HCT116 (cell line): ENCODE data around the gene ACLY.

Experiments used
- CEBPB ChIP-seq: IDR thresholded peaks from 2 replicates; pipeline ENCODE4 v1.6.1; 2012; ENCODE audit warnings: low read depth
- EGR1 ChIP-seq: IDR thresholded peaks from 2 replicates; pipeline ENCODE4 v1.6.1; 2012; ENCODE audit warnings: low read depth
- EZH2 ChIP-seq: fragments of 200-600 bp; sonication (generic); IDR thresholded peaks from 2 replicates; pipeline ENCODE4 v1.6.1; 2017; ENCODE audit warnings: antibody characterized with exemption, mixed run types
- POLR2A ChIP-seq: IDR thresholded peaks from 2 replicates; pipeline ENCODE4 v1.7.0; 2011; ENCODE audit warnings: borderline replicate concordance; ENCODE audit not compliant: insufficient read depth, insufficient read length; ENCODE audit errors: extremely low read depth
- POLR2AphosphoS5 ChIP-seq: IDR thresholded peaks from 2 replicates; pipeline ENCODE4 v1.6.1; 2011; ENCODE audit warnings: mild to moderate bottlenecking, low read depth, low read length, moderate library complexity
- RAD21 ChIP-seq: IDR thresholded peaks from 2 replicates; pipeline ENCODE4 v1.6.1; 2012; ENCODE audit warnings: low read depth, mild to moderate bottlenecking
- SP1 ChIP-seq: IDR thresholded peaks from 2 replicates; pipeline ENCODE4 v1.6.1; 2012; ENCODE audit warnings: low read depth
- TCF7L2 ChIP-seq: IDR thresholded peaks from 2 replicates; pipeline ENCODE4 v1.7.0; 2011; ENCODE audit warnings: borderline replicate concordance, inconsistent platforms; ENCODE audit not compliant: insufficient read depth, insufficient read length; ENCODE audit errors: extremely low read depth
- YY1 ChIP-seq: IDR thresholded peaks from 2 replicates; pipeline ENCODE4 v1.6.1; 2011; ENCODE audit warnings: low read length, low read depth, moderate library complexity, mild to moderate bottlenecking; ENCODE audit not compliant: insufficient replicate concordance; ENCODE audit errors: extremely low read depth
- ZNF274 ChIP-seq: fragments of 200-500 bp; sonication (Bioruptor generic); IDR thresholded peaks from 2 replicates; pipeline ENCODE4 v1.6.1; 2014; ENCODE audit warnings: mild to moderate bottlenecking, low read depth, low read length, inconsistent platforms
- TF ChIP-seq, protein P1 (sequence below): IDR thresholded peaks from 2 replicates; pipeline ENCODE4 v1.6.1; 2012
- TF ChIP-seq, protein P2 (sequence below), 3 experiments: fragments of 200-600 bp in 1 of 3; sonication (generic) in 1 of 3; IDR thresholded peaks in 2 of 3; conservative IDR thresholded peaks in 1 of 3; 2 replicates each; pipeline ENCODE4 v1.5.1; 2012 to 2017; ENCODE audit warnings: low read depth in 2 of 3, low read length in 2 of 3, antibody characterized with exemption in 1 of 3, borderline replicate concordance in 1 of 3, control low read depth in 1 of 3, mild to moderate bottlenecking in 1 of 3, mixed read lengths in 1 of 3, mixed run types in 1 of 3, moderate library complexity in 1 of 3; ENCODE audit not compliant: insufficient read depth in 1 of 3
- TF ChIP-seq, protein P3 (sequence below): IDR thresholded peaks from 2 replicates; pipeline ENCODE4 v1.6.1; 2012

DNA sequence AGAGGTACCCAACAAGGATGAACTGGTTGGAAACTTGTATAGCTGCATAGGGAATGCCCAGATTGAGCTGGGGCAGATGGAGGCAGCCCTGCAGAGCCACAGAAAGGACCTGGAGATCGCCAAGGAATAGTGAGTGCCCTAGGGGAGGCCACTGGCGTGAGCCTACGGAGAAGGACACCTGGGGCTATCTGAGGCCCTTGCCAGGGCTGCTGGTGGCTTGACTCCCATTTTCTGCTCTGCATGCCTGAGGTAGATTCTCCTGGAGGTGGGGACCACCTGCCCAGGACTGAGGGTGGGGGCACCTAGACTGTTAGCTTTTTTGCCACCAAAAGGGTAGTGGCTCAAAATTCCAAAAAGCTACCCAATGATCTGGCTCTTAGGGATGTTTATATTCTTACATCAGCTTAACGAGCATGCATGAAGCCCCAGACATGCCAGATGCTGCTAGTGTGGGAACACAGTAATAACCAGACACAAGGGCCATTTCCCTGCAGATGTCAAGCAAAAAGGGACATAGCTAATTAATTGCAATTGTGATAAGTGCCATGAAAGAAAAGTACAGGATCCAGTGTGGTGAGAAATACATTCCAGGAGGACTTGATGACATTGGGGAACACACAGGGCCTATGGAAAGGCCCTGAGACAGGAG lies 20.4 kb upstream of the ACLY start:
- TF ChIP-seq, protein P1, sequence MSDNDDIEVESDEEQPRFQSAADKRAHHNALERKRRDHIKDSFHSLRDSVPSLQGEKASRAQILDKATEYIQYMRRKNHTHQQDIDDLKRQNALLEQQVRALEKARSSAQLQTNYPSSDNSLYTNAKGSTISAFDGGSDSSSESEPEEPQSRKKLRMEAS = no peak
- no peak for TF ChIP-seq RAD21
- TF ChIP-seq, protein P2, sequence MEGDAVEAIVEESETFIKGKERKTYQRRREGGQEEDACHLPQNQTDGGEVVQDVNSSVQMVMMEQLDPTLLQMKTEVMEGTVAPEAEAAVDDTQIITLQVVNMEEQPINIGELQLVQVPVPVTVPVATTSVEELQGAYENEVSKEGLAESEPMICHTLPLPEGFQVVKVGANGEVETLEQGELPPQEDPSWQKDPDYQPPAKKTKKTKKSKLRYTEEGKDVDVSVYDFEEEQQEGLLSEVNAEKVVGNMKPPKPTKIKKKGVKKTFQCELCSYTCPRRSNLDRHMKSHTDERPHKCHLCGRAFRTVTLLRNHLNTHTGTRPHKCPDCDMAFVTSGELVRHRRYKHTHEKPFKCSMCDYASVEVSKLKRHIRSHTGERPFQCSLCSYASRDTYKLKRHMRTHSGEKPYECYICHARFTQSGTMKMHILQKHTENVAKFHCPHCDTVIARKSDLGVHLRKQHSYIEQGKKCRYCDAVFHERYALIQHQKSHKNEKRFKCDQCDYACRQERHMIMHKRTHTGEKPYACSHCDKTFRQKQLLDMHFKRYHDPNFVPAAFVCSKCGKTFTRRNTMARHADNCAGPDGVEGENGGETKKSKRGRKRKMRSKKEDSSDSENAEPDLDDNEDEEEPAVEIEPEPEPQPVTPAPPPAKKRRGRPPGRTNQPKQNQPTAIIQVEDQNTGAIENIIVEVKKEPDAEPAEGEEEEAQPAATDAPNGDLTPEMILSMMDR (IDR thresholded peaks at IDR 0.05 in 2 of 3, conservative IDR thresholded peaks at IDR 0.05 in 1 of 3; ENCODE audit: borderline replicate concordance in 1 of 3, insufficient read depth in 1 of 3, low read depth in 2 of 3, low read length in 2 of 3) = no peak
- TF ChIP-seq TCF7L2 = no peak
- TF ChIP-seq EZH2 = no peak
- TF ChIP-seq, protein P3, sequence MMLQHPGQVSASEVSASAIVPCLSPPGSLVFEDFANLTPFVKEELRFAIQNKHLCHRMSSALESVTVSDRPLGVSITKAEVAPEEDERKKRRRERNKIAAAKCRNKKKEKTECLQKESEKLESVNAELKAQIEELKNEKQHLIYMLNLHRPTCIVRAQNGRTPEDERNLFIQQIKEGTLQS = no peak
- TF ChIP-seq POLR2A = no peak
- TF ChIP-seq EGR1 = no peak
- no peak for TF ChIP-seq POLR2AphosphoS5
- TF ChIP-seq SP1 = no peak
- TF ChIP-seq ZNF274 = no peak
- TF ChIP-seq CEBPB = no peak
- TF ChIP-seq YY1 = no peak
